HepG2 (cell line): Measurements from ENCODE around the gene GTSF1L.

Experiments
- DPF2 ChIP-seq: sonication (generic); formaldehyde crosslinking; IDR thresholded peaks from 2 replicates; pipeline ENCODE4 v1.4.0; 2020; ENCODE audit warnings: mild to moderate bottlenecking, low read depth, missing genetic modification reagents, borderline replicate concordance
- GABPA ChIP-seq, 2 experiments: IDR thresholded peaks; 2 replicates each; pipeline ENCODE4 v1.6.1; 2011 to 2016; ENCODE audit warnings: low read depth in 2 of 2, low read length in 1 of 2, missing biosample characterization in 1 of 2, missing genetic modification characterization in 1 of 2
- POLR2AphosphoS5 ChIP-seq: IDR thresholded peaks from 2 replicates; pipeline ENCODE4 v1.6.1; 2012; ENCODE audit warnings: low read depth, low read length
- ZNF674 ChIP-seq: sonication (generic); formaldehyde crosslinking; IDR thresholded peaks from 2 replicates; pipeline ENCODE4 v1.5.0; 2020; ENCODE audit warnings: low read depth, mild to moderate bottlenecking, missing genetic modification reagents
- TF ChIP-seq, protein P1 (sequence below): sonication (generic); formaldehyde crosslinking; IDR thresholded peaks from 2 replicates; pipeline ENCODE4 v1.8.1; 2023; ENCODE audit warnings: mild to moderate bottlenecking, inconsistent platforms, moderate library complexity, missing genetic modification reagents, borderline replicate concordance

DNA sequence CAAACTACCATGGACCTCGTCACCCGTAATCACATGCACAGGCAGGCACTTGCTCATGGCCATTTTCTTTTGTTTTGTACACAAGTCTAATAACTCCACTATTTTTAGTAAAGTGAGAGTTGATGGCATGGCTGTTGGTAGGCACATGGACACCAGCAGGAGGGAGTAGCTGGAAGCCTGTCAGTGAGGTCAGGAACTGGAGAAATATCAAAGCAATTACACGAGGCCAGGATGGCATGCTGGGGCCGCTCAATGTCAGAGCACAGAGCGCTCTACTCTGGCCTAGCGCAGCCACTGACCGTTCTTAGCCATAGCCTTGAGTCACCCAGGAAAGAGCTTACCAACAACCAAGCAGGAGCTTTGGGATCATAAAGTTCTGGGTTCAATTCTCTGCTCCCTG, 36.1 kb upstream of the GTSF1L start:
- TF ChIP-seq GABPA (IDR thresholded peaks at IDR 0.05; ENCODE audit: low read depth, low read length) (no peak), GABPA (CRISPR knock-in tag; IDR thresholded peaks at IDR 0.05; ENCODE audit: low read depth) (no peak), POLR2AphosphoS5 (no peak), DPF2 (no peak), ZNF674 (CRISPR knock-in tag) (no peak)
- TF ChIP-seq, protein P1, sequence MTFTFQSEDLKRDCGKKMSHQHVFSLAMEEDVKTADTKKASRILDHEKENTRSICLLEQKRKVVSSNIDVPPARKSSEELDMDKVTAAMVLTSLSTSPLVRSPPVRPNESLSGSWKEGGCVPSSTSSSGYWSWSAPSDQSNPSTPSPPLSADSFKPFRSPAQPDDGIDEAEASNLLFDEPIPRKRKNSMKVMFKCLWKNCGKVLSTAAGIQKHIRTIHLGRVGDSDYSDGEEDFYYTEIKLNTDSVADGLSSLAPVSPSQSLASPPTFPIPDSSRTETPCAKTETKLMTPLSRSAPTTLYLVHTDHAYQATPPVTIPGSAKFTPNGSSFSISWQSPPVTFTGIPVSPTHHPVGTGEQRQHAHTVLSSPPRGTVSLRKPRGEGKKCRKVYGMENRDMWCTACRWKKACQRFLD (CRISPR knock-in tag), result no peak
